ENCODE results near the gene SMARCB1. TPM values are rescaled to one million over a fixed set of nuclear protein-coding genes. Genes with fewer than 3 reads are reported as not detected.
A peak's percentile ranks its signal among the peaks of the same experiment; 100 is the strongest.
"Not testable (repeated sequence)": the region's sequence is repeated elsewhere in the genome, so short reads cannot be mapped to it uniquely, and the experiment has no call there.

The SMARCB1 gene
- total and polyA plus RNA-seq, 7 donors, result 25.0 to 85.7 (median 43.9) TPM

GRCh38 chr22:23856721-23857605 is 70.2 kb downstream of the SMARCB1 start:
- peak overlapping the region; percentile 94 to 99 (median 98) for H3K27ac ChIP-seq
- H3K9me3 ChIP-seq, result no peaks in the 10 kb centered on the region
- DNase-seq, result peak; percentile 81
- TF ChIP-seq POLR2AphosphoS5 (IDR thresholded peaks at IDR 0.05) (peak in 1 of 4 donors; percentile 10), CTCF (IDR thresholded peaks at IDR 0.05) (peak in 3 of 4 experiments; percentile 13 to 40 (median 19)), POLR2A (IDR thresholded peaks at IDR 0.05) (no peak), EP300 (IDR thresholded peaks at IDR 0.05) (no peak)
- peaks cover 0 to 22% (median 17%) of the 10 kb centered on the region in 4 donors for H3K4me1 ChIP-seq
- H3K27me3 ChIP-seq, result no peaks in the 10 kb centered on the region
- no peaks in the 10 kb centered on the region for H3K36me3 ChIP-seq
- peak overlapping the region; percentile 48 to 78 (median 62) for H3K4me3 ChIP-seq
- 1 to 3% methylated on average over 58 of the region's 58 CpGs for WGBS, 2 donors
- intact Hi-C loops (cut with DNase I), result loop anchor here (5.0 kb wide), 2 partner anchors 35 to 140 kb away; partner anchors contain the start of gene MIF

DNA sequence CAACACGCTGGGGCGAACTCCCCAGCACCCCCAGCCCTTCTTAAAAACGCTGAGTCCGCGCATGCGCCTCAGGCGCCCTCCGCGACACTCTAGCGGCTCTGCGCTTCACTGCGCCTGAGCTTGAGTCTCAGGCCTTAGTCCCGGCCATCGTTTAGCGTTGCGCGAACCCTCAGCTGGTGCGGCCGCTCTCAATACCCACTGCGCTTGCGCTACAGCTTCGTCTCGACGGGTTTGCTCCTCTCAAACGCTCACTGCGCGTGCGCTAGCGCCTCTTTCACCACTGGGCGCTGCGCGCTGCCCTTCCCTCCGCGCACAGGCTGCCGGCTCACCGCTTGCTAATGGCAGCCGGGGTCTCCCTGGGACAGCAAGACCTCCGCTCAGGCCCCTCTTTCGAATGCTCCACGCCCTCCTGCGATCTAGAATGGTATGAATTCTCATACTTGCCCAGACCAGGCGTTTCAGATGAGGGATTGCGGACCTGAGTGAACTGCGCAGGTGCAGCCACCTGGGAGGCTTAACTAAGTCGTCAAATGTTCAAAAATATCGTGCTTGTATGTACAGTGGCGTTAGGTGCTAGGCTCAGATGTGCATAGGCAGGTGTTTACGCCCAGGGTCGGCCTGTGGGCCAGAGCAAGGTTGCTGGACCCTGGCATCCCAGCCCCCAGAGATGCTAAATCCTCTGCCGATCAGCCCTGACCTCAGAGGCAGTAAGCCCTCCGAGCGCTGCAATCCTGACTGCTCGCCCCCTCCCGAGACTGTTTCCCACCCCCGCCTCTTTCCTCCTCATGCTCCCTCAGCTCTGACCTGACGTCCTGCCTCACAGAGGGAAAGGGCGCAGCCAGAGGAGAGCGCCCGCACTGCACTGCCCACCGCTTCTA is 71.1 kb downstream of the SMARCB1 start, which contains the start of gene SLC2A11:
SLC2A11 (plus strand) TSS at position 270 of the 878 bp plus-strand sequence; CDS start at position 395, 125 bp downstream.
- TF ChIP-seq POLR2A (IDR thresholded peaks at IDR 0.05) (peak; percentile 83), CTCF (IDR thresholded peaks at IDR 0.05) (peak; percentile 4 to 60 (median 11)), POLR2AphosphoS5 (IDR thresholded peaks at IDR 0.05) (peak; percentile 90 to 97 (median 94)), EP300 (IDR thresholded peaks at IDR 0.05) (no peak)
- Histone ChIP-seq H3K27me3 (no peaks in the 10 kb centered on the region), H3K4me1 (peaks cover 0 to 22% (median 17%) of the 10 kb centered on the region in 4 donors), H3K27ac (peak within 1 kb of the TSS; percentile 94 to 99 (median 98)), H3K36me3 (peaks cover 0 to 3% (median 0%) of the 10 kb centered on the region in 4 donors), H3K4me3 (peak within 1 kb of the TSS; percentile 48 to 78 (median 62)), H3K9me3 (no peaks in the 10 kb centered on the region)
- intact Hi-C loops (cut with DNase I), result loop anchor here (5.0 kb wide), 2 partner anchors 34 to 141 kb away; partner anchors contain the start of gene MIF
- peak; percentile 98 for DNase-seq
- WGBS, 2 donors, result 1% methylated on average over 60 of the region's 60 CpGs

DNA sequence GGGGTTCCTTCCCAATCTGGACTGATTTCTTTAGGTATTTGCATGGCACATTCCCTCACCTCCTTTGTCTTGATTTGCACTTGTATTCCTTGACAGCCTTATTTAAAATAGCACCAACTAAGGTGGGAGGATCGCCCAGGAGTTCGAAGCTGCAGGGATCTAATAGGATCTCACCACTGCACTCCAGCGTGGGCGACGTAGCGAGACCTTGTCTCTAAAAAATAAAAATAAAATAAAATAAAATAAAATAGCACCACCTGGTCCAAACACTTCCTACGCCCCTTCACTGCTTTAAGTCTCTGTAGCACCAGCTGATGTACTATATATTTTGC is 71.7 kb downstream of the SMARCB1 start:
- H3K4me1 ChIP-seq, result peaks cover 0 to 22% (median 17%) of the 10 kb centered on the region in 4 donors
- no peak for DNase-seq
- no peaks in the 10 kb centered on the region for H3K9me3 ChIP-seq
- 48 to 72% methylated on average over 7 of the region's 7 CpGs for WGBS, 2 donors
- H3K27ac ChIP-seq, result peak overlapping the region; percentile 94 to 99 (median 98)
- intact Hi-C loops (cut with DNase I), result loop anchor here (5.0 kb wide), 2 partner anchors 34 to 141 kb away; partner anchors contain the start of gene MIF
- H3K36me3 ChIP-seq, result peaks cover 0 to 9% (median 0%) of the 10 kb centered on the region in 4 donors
- peak overlapping the region in 3 of 4 donors; percentile 53 to 78 (median 71) for H3K4me3 ChIP-seq
- H3K27me3 ChIP-seq, result no peaks in the 10 kb centered on the region
- TF ChIP-seq POLR2A (IDR thresholded peaks at IDR 0.05), result no peak
- TF ChIP-seq POLR2AphosphoS5 (IDR thresholded peaks at IDR 0.05), result no peak
- peak in 2 of 4 experiments; percentile 3 to 36 for TF ChIP-seq CTCF (IDR thresholded peaks at IDR 0.05)
- TF ChIP-seq EP300 (IDR thresholded peaks at IDR 0.05), result no peak

- intact Hi-C loops (cut with DNase I), result loop anchor here (5.0 kb wide), 2 partner anchors 33 to 142 kb away; partner anchors contain the start of gene MIF
- Histone ChIP-seq H3K4me3 (no peak overlapping the region), H3K4me1 (peaks cover 0 to 22% (median 17%) of the 10 kb centered on the region in 4 donors), H3K9me3 (no peaks in the 10 kb centered on the region), H3K36me3 (peaks cover 0 to 9% (median 0%) of the 10 kb centered on the region in 4 donors), H3K27me3 (no peaks in the 10 kb centered on the region), H3K27ac (no peak overlapping the region)
- TF ChIP-seq POLR2A (IDR thresholded peaks at IDR 0.05) (no peak), CTCF (IDR thresholded peaks at IDR 0.05) (no peak), EP300 (IDR thresholded peaks at IDR 0.05) (no peak), POLR2AphosphoS5 (IDR thresholded peaks at IDR 0.05) (no peak)
- 96 to 99% methylated on average over 4 of the region's 4 CpGs for WGBS, 2 donors
- DNase-seq, result no peak
Observed at GRCh38 chr22:23859201-23859600, 72.4 kb downstream of the SMARCB1 start.

- H3K36me3 ChIP-seq; H3K27me3 ChIP-seq; DNase-seq; H3K4me3 ChIP-seq; H3K27ac ChIP-seq; H3K9me3 ChIP-seq; intact Hi-C loops (cut with DNase I): not testable (repeated sequence)
- H3K4me1 ChIP-seq, result peaks cover 0 to 22% (median 17%) of the 10 kb centered on the region in 4 donors
- WGBS, 2 donors, result 89 to 95% methylated on average over 8 of the region's 8 CpGs
Observed at GRCh38 chr22:23860187-23860586, 73.4 kb downstream of the SMARCB1 start.

Data from sigmoid colon (tissue), 7 donors.